NCI-H345 treated with DMSO at 0.1 percent for 48 hours (cell line): Measurements from ENCODE around the gene CPT1B.

Experiments used
- DNase-seq: peaks from one replicate; lab custom pipeline; 2025; ENCODE audit not compliant: unreplicated experiment; lab: John Stamatoyannopoulos, UW

The CPT1B gene

GRCh38 chr22:50586416-50586815 lies 8.2 kb upstream of the CPT1B start:
- DNase-seq, result no peak

- no peak for DNase-seq
Observed at GRCh38 chr22:50585781-50586180, 7.6 kb upstream of the CPT1B start.

- DNase-seq, result no peak
Observed at GRCh38 chr22:50585238-50585637, 7.0 kb upstream of the CPT1B start.

- DNase-seq, result no peak
Observed at GRCh38 chr22:50584106-50585096, 6.2 kb upstream of the CPT1B start.

GRCh38 chr22:50583294-50583861 lies 5.2 kb upstream of the CPT1B start:
- no peak for DNase-seq

GRCh38 chr22:50582493-50583293 lies 4.5 kb upstream of the CPT1B start, which contains the start of gene CHKB:
CHKB (minus strand) TSS chr22:50582849; CDS start chr22:50582781, 68 bp downstream.
- peak; percentile 90 for DNase-seq

- no peak for DNase-seq
Observed at GRCh38 chr22:50581950-50582492, 3.8 kb upstream of the CPT1B start.

GRCh38 chr22:50581031-50581949 lies 3.1 kb upstream of the CPT1B start:
- no peak for DNase-seq

GRCh38 chr22:50579752-50580151 lies 1.5 kb upstream of the CPT1B start:
- no peak for DNase-seq

GRCh38 chr22:50578776-50579310 lies 616 bp upstream of the CPT1B start:
- DNase-seq, result no peak

- DNase-seq, result no peak
Observed at GRCh38 chr22:50577697-50577986, 585 bp downstream of the CPT1B start.

- no peak for DNase-seq
Observed at GRCh38 chr22:50576806-50577696, 1.2 kb downstream of the CPT1B start.

- no peak for DNase-seq
Observed at GRCh38 chr22:50576070-50576469, 2.2 kb downstream of the CPT1B start.

GRCh38 chr22:50575426-50575941 lies 2.7 kb downstream of the CPT1B start:
- DNase-seq, result no peak

- no peak for DNase-seq
Observed at GRCh38 chr22:50574383-50574755, 3.9 kb downstream of the CPT1B start.

- no peak for DNase-seq
Observed at GRCh38 chr22:50573491-50574382, 4.5 kb downstream of the CPT1B start.

GRCh38 chr22:50572965-50573364 lies 5.3 kb downstream of the CPT1B start:
- DNase-seq, result no peak
